OCI-LY1 (cell line): ENCODE results near the gene TP53AIP1.
"Not testable (repeated sequence)": the region's sequence is repeated elsewhere in the genome, so short reads cannot be mapped to it uniquely, and the experiment has no call there.

Experiments
- H2AFZ ChIP-seq: fragments of 200-600 bp; sonication (generic), shearing (Covaris generic); 2 replicates; pipeline ENCODE4 v1.6.0; 2014; ENCODE audit warnings: antibody characterized with exemption, mild to moderate bottlenecking, low read length
- H3F3A ChIP-seq: fragments of 200-600 bp; sonication (generic), shearing (Covaris generic); 2 replicates; pipeline ENCODE4 v1.6.0; 2014; ENCODE audit warnings: mild to moderate bottlenecking, antibody characterized with exemption, low read length, moderate library complexity; ENCODE audit not compliant: insufficient read depth
- H3K27ac ChIP-seq: fragments of 200-600 bp; sonication (generic); 2 replicates; pipeline ENCODE4 v1.5.1; 2014; ENCODE audit warnings: low read length, mixed run types, mild to moderate bottlenecking, low read depth; ENCODE audit not compliant: poor library complexity, severe bottlenecking
- H3K27me3 ChIP-seq: fragments of 200-600 bp; sonication (generic); 2 replicates; pipeline ENCODE4 v1.6.0; 2014; ENCODE audit warnings: antibody characterized with exemption, mild to moderate bottlenecking, low read length, moderate library complexity; ENCODE audit not compliant: insufficient read depth
- H3K36me3 ChIP-seq: fragments of 200-600 bp; sonication (generic); 2 replicates; pipeline ENCODE4 v1.6.1; 2014; ENCODE audit warnings: mild to moderate bottlenecking, antibody characterized with exemption, low read length, moderate library complexity, mixed read lengths; ENCODE audit not compliant: insufficient read depth
- H3K4me1 ChIP-seq: fragments of 200-600 bp; sonication (generic); 2 replicates; pipeline ENCODE4 v1.5.1; 2014; ENCODE audit warnings: mild to moderate bottlenecking, low read length, moderate library complexity; ENCODE audit not compliant: insufficient read depth, severe bottlenecking
- H3K4me2 ChIP-seq: fragments of 200-600 bp; sonication (generic), shearing (Covaris generic); 2 replicates; pipeline ENCODE4 v1.6.1; 2014; ENCODE audit warnings: low read length
- H3K4me3 ChIP-seq: fragments of 200-600 bp; sonication (generic); 2 replicates; pipeline ENCODE4 v1.5.1; 2014; ENCODE audit warnings: low read length, low read depth, mild to moderate bottlenecking, mixed read lengths; ENCODE audit not compliant: poor library complexity, severe bottlenecking
- H3K79me2 ChIP-seq: fragments of 200-600 bp; shearing (Covaris generic); 2 replicates; pipeline ENCODE4 v1.6.1; 2016; ENCODE audit warnings: mixed run types, low read length, mixed read lengths; ENCODE audit not compliant: insufficient read depth
- H3K9ac ChIP-seq: fragments of 200-600 bp; sonication (generic), shearing (Covaris generic); 2 replicates; pipeline ENCODE4 v1.6.1; 2014; ENCODE audit warnings: mild to moderate bottlenecking, low read length, mixed read lengths
- H3K9me2 ChIP-seq: fragments of 200-600 bp; sonication (generic), shearing (Covaris generic); 2 replicates; pipeline ENCODE4 v1.6.1; 2014; ENCODE audit warnings: low read depth, mild to moderate bottlenecking, low read length, mixed read lengths
- H3K9me3 ChIP-seq: fragments of 200-600 bp; shearing (Covaris generic); 2 replicates; pipeline ENCODE4 v1.6.1; 2014; ENCODE audit warnings: low read length, mixed read lengths
- H4K20me1 ChIP-seq: fragments of 200-600 bp; sonication (generic), shearing (Covaris generic); 2 replicates; pipeline ENCODE4 v1.6.0; 2016; ENCODE audit warnings: mild to moderate bottlenecking, low read length; ENCODE audit not compliant: insufficient read depth
- CTCF ChIP-seq: fragments of 200-600 bp; sonication (generic), shearing (Covaris generic); IDR thresholded peaks from 2 replicates; pipeline ENCODE4 v1.5.1; 2017; ENCODE audit warnings: mild to moderate bottlenecking, antibody characterized with exemption, low read length, moderate library complexity, mixed read lengths
- EZH2 ChIP-seq: fragments of 200-600 bp; sonication (generic), shearing (Covaris generic); IDR thresholded peaks from 2 replicates; pipeline ENCODE4 v1.8.0; 2017; ENCODE audit warnings: borderline replicate concordance, mixed run types, mild to moderate bottlenecking, antibody characterized with exemption, low read length, moderate library complexity, mixed read lengths

The TP53AIP1 gene

GRCh38 chr11:128924104-128924503 lies 18.6 kb downstream of the TP53AIP1 start:
- no peaks in the 10 kb centered on the region for H3K36me3 ChIP-seq
- no peaks in the 10 kb centered on the region for H3K9me3 ChIP-seq
- H3K27me3 ChIP-seq: peaks cover 4% of the 10 kb centered on the region; the same call in 1 of the 2 replicates
- TF ChIP-seq EZH2: no peak
- no peak for TF ChIP-seq CTCF
- no peak overlapping the region for H3K4me3 ChIP-seq
- no peaks in the 10 kb centered on the region for H3K9me2 ChIP-seq
- no peaks in the 10 kb centered on the region for H3F3A ChIP-seq
- no peak overlapping the region for H3K9ac ChIP-seq
- no peak overlapping the region for H2AFZ ChIP-seq
- H3K4me1 ChIP-seq: peaks cover 5% of the 10 kb centered on the region
- no peaks in the 10 kb centered on the region for H3K79me2 ChIP-seq
- H3K27ac ChIP-seq: no peak overlapping the region
- H4K20me1 ChIP-seq: no peaks in the 10 kb centered on the region
- H3K4me2 ChIP-seq: no peak overlapping the region

- Histone ChIP-seq H3K9me3 (no peaks in the 10 kb centered on the region), H3K9me2 (no peaks in the 10 kb centered on the region), H2AFZ (no peak overlapping the region), H3K36me3 (no peaks in the 10 kb centered on the region), H4K20me1 (no peaks in the 10 kb centered on the region), H3K27ac (no peak overlapping the region), H3K4me2 (no peak overlapping the region), H3K4me1 (no peaks in the 10 kb centered on the region), H3F3A (no peaks in the 10 kb centered on the region), H3K9ac (no peak overlapping the region), H3K4me3 (no peak overlapping the region), H3K27me3 (peaks cover 4% of the 10 kb centered on the region; the same call in 1 of the 2 replicates), H3K79me2 (no peaks in the 10 kb centered on the region)
- TF ChIP-seq CTCF (no peak), EZH2 (no peak)
These were observed 20.9 kb downstream of the TP53AIP1 start for GRCh38 chr11:128921793-128922192.

GRCh38 chr11:128920666-128921065 lies 22.0 kb downstream of the TP53AIP1 start:
- Histone ChIP-seq H3K9me3 (no peaks in the 10 kb centered on the region), H2AFZ (no peak overlapping the region), H3K4me1 (no peaks in the 10 kb centered on the region), H3K27ac (no peak overlapping the region), H3K27me3 (peaks cover 4% of the 10 kb centered on the region; the same call in 1 of the 2 replicates), H3K36me3 (no peaks in the 10 kb centered on the region), H3K79me2 (no peaks in the 10 kb centered on the region), H3F3A (no peaks in the 10 kb centered on the region), H3K4me3 (no peak overlapping the region), H3K9me2 (no peaks in the 10 kb centered on the region), H4K20me1 (no peaks in the 10 kb centered on the region), H3K9ac (no peak overlapping the region), H3K4me2 (no peak overlapping the region)
- no peak for TF ChIP-seq EZH2
- TF ChIP-seq CTCF: no peak

GRCh38 chr11:128919635-128920034 lies 23.0 kb downstream of the TP53AIP1 start:
- not testable (repeated sequence) for H3K4me1 ChIP-seq, H3K9ac ChIP-seq, H3K9me2 ChIP-seq, H2AFZ ChIP-seq, H4K20me1 ChIP-seq, H3K27ac ChIP-seq, H3F3A ChIP-seq, H3K79me2 ChIP-seq, H3K27me3 ChIP-seq, H3K9me3 ChIP-seq, H3K4me3 ChIP-seq, H3K36me3 ChIP-seq, H3K4me2 ChIP-seq
